Neutrophil (primary cell): ENCODE data around the gene CDK11A.
"Not testable (repeated sequence)": the region's sequence is repeated elsewhere in the genome, so short reads cannot be mapped to it uniquely, and the experiment has no call there.

Source experiments
- H3K27ac ChIP-seq: fragments of 200-600 bp; sonication (generic); 2 replicates; pipeline ENCODE4 v1.5.1; 2016; ENCODE audit warnings: mild to moderate bottlenecking, moderate library complexity
- H3K27me3 ChIP-seq: fragments of 200-600 bp; sonication (generic); 2 replicates; pipeline ENCODE4 v1.6.0; 2016; ENCODE audit warnings: mild to moderate bottlenecking
- H3K36me3 ChIP-seq: fragments of 200-600 bp; sonication (generic); 2 replicates; pipeline ENCODE4 v1.5.1; 2017
- H3K4me1 ChIP-seq, 2 experiments: fragments of 200-600 bp in 1 of 2; sonication (generic) in 1 of 2; 1 replicate in 1 of 2; 2 replicates in 1 of 2; pipeline versions ENCODE4 v1.5.1 to v1.6.1; 2013 to 2016; ENCODE audit warnings: low read depth in 1 of 2, low read length in 1 of 2, mild to moderate bottlenecking in 1 of 2, moderate library complexity in 1 of 2; ENCODE audit not compliant: control insufficient read depth in 1 of 2, insufficient read depth in 1 of 2
- H3K4me3 ChIP-seq, 2 experiments: fragments of 200-600 bp in 1 of 2; sonication (generic) in 1 of 2; 1 replicate in 1 of 2; 2 replicates in 1 of 2; pipeline ENCODE4 v1.5.1; 2013 to 2016; ENCODE audit warnings: low read depth in 1 of 2, low read length in 1 of 2, mild to moderate bottlenecking in 1 of 2, moderate library complexity in 1 of 2
- H3K9me3 ChIP-seq: fragments of 200-600 bp; sonication (generic); 2 replicates; pipeline ENCODE4 v1.5.1; 2016
- TF ChIP-seq, protein P1 (sequence below): fragments of 200-600 bp; sonication (generic); IDR thresholded peaks from 2 replicates; pipeline ENCODE4 v1.5.1; 2016; ENCODE audit warnings: antibody characterized with exemption

Gene CDK11A

DNA sequence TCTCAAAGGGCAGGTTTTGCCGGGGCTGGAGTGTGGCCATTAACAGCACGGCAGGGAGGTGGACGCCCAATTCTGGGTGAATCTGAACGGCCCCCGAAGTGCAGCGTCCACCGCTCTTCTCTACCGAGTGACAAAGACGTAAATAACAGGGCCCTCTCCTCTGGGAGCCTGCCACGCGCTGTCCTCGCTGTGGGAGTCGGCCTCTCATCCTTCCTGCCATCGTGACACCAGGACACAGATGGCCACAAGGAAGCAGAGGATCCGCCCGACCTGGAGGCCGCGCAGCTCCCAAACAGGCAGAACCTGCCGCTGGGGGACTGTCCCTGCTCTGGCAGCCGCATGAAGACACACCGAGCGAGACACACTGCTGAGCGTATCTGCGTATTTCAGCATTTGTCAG is 53.3 kb downstream of the CDK11A start:
- Histone ChIP-seq H3K27me3 (no peaks in the 10 kb centered on the region), H3K4me3 (no peak overlapping the region), H3K4me1 (peaks cover 0 to 5% of the 10 kb centered on the region in 2 experiments), H3K27ac (no peak overlapping the region), H3K36me3 (peaks cover 70% of the 10 kb centered on the region), H3K9me3 (no peaks in the 10 kb centered on the region)
- TF ChIP-seq, protein P1, sequence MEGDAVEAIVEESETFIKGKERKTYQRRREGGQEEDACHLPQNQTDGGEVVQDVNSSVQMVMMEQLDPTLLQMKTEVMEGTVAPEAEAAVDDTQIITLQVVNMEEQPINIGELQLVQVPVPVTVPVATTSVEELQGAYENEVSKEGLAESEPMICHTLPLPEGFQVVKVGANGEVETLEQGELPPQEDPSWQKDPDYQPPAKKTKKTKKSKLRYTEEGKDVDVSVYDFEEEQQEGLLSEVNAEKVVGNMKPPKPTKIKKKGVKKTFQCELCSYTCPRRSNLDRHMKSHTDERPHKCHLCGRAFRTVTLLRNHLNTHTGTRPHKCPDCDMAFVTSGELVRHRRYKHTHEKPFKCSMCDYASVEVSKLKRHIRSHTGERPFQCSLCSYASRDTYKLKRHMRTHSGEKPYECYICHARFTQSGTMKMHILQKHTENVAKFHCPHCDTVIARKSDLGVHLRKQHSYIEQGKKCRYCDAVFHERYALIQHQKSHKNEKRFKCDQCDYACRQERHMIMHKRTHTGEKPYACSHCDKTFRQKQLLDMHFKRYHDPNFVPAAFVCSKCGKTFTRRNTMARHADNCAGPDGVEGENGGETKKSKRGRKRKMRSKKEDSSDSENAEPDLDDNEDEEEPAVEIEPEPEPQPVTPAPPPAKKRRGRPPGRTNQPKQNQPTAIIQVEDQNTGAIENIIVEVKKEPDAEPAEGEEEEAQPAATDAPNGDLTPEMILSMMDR: no peak

DNA sequence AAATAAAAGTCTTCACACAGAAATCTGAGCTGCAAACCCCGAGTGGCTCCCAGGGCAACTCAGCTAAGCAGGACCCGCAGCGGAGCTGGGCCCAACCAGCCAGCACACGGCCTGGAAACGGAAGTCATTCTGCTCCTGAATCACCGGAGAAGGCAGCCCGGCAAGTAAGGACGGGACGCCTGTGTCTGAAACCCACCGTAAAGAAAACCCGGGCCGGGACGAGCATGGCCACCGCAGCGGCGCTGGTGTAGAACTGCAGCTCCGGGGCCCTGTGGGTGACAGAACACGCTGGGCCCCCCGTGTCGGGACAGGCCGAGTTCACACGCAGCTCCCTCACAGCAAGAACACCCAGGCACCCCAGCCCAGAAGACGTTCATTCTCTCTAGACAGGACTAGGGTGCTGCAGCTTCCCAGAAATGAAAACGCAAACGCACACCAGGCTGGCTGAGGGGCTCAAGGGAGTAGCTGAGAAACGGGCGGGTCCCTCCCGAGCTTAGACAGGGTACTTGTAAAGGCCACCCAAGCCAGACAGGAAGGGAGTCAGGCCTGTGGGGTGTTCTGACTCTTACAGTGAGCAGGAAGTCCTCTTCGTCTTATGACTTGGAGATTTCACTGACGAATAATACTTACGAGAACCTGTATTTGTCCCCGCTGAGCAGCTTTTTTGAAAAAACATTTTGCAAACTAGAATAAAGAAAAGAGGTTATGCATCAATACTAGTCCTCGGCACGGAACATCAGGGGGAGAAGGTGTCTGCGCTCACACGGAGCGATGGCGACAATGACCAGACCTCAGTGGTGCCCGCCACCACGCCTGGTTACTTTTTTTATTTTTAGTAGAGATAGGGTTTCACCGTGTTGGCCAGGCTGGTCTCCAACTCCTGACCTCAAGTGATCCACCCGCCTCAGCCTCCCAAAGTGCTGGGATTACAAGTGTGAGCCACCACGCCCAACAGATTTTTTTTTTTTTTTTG is 54.4 kb downstream of the CDK11A start:
- H3K27me3 ChIP-seq: no peaks in the 10 kb centered on the region
- no peaks in the 10 kb centered on the region for H3K9me3 ChIP-seq
- TF ChIP-seq, protein P1: no peak
- no peak overlapping the region for H3K27ac ChIP-seq
- no peak overlapping the region for H3K4me3 ChIP-seq
- H3K4me1 ChIP-seq: peaks cover 0 to 5% of the 10 kb centered on the region in 2 experiments
- H3K36me3 ChIP-seq: peaks cover 76% of the 10 kb centered on the region

DNA sequence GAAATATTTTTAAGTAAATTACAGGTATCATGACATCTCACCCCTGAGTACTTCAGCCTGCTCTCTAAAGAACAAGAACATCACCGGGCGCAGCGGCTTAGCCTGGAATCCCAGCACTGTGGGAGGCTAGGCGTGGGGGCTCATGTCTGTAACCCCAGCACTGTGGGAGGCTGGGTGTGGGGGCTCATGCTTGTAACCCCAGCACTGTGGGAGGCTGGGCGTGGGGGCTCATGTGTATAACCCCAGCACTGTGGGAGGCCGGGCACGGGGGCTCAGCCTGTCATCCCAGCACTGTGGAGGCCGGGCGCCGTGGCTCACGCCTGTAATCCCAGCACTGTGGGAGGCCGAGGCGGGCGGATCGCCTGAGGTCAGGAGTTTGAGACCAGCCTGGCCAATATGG is 57.6 kb downstream of the CDK11A start:
- no peak overlapping the region for H3K4me3 ChIP-seq
- TF ChIP-seq, protein P1: no peak
- no peaks in the 10 kb centered on the region for H3K27me3 ChIP-seq
- peaks cover 11 to 16% of the 10 kb centered on the region in 2 experiments for H3K4me1 ChIP-seq
- no peak overlapping the region for H3K27ac ChIP-seq
- no peaks in the 10 kb centered on the region for H3K9me3 ChIP-seq
- H3K36me3 ChIP-seq: peaks cover 65% of the 10 kb centered on the region

DNA sequence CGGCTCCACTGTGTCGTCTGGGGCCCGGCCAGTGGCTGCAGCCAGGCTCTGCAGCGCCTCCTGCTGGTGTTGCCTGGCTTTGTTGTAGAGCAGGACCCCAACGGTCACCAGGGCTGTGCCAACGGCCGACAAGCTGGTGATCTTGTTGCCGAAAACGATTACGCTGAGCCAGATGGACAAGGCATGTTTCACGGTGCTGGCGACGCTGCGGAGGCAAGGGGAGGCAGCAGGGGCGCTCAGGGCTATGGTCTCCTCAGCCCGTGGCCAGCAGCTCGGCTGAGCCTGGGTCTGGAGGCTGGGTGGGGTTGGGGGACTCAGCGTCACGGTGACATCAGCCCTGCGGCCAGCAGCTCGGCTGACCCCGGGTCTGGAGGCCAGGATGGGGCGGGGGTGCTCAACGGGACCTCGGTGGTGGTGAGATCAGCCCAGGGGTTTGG is 58.3 kb downstream of the CDK11A start:
- Histone ChIP-seq H3K36me3 (peaks cover 58% of the 10 kb centered on the region), H3K27me3 (no peaks in the 10 kb centered on the region), H3K27ac (no peak overlapping the region), H3K9me3 (no peaks in the 10 kb centered on the region), H3K4me1 (peaks cover 11 to 16% of the 10 kb centered on the region in 2 experiments), H3K4me3 (no peak overlapping the region)
- TF ChIP-seq, protein P1: peak; percentile 44

DNA sequence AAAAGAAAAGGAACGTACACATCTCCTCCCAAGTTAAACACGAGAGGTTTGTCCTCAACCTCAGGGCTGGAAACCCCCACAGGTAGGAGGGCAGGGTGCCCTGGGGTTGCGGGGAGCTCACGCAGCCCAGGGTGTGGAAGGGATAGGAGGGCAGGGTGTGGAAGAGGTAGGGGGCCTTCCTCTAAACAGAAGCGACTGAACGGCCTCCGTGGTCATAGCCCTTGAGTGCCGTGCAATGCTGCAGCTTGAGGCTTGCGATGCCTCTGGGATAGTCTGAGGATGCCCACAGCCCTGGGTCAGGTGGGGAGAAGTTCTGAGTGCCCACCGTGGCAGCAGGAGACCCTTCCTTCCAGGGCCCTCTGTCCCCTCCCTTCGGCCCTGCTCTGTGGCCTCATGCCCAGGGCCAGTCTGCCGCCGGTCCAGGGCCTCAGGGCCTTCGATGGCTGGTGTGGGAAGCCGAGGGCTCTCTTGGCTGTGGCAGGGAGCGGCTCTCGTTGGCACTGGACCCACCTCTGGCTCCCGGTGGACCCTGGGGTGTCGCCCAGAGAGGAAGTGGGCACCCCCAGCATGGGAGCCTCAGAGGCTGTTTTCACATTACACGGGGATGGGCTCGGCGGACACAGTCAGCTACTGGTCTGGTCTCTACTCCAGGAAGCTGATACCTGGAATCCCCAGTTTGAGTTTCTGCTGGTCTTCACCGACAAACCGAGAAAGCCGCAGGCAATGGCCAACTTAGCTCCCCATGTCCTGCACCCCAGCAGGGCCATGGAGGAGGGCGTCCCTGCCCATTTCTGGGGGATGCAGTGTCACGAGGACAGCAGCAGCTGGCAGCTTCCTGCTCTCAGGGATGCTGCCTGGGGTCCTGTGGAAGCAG is 59.0 kb downstream of the CDK11A start:
- peaks cover 11 to 16% of the 10 kb centered on the region in 2 experiments for H3K4me1 ChIP-seq
- H3K27me3 ChIP-seq: no peaks in the 10 kb centered on the region
- H3K27ac ChIP-seq: no peak overlapping the region
- peaks cover 52% of the 10 kb centered on the region for H3K36me3 ChIP-seq
- H3K9me3 ChIP-seq: no peaks in the 10 kb centered on the region
- TF ChIP-seq, protein P1: no peak
- no peak overlapping the region for H3K4me3 ChIP-seq

DNA sequence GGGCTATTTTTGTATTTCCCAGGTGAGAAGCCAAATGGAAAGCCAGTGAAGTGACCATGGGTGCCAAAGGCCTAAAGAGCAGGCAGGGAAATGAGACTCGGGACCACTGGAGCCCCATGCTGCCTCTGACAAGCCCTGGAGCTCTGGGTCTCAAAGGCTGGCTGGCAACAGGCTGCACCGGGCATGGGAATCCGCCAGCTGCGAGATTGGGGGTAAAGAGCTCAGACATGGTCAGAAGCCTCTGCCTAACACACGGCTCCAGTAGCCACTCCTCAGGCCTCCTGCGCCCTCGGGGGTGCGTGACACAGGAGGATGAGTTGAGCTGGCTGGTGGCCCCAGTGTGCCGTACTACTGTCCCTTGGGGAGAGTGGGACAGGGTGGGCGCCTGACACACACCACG is 59.8 kb downstream of the CDK11A start:
- peaks cover 43% of the 10 kb centered on the region for H3K36me3 ChIP-seq
- H3K4me3 ChIP-seq, H3K27me3 ChIP-seq, H3K9me3 ChIP-seq, H3K27ac ChIP-seq: not testable (repeated sequence)
- H3K4me1 ChIP-seq: peaks cover 11 to 19% of the 10 kb centered on the region in 2 experiments

DNA sequence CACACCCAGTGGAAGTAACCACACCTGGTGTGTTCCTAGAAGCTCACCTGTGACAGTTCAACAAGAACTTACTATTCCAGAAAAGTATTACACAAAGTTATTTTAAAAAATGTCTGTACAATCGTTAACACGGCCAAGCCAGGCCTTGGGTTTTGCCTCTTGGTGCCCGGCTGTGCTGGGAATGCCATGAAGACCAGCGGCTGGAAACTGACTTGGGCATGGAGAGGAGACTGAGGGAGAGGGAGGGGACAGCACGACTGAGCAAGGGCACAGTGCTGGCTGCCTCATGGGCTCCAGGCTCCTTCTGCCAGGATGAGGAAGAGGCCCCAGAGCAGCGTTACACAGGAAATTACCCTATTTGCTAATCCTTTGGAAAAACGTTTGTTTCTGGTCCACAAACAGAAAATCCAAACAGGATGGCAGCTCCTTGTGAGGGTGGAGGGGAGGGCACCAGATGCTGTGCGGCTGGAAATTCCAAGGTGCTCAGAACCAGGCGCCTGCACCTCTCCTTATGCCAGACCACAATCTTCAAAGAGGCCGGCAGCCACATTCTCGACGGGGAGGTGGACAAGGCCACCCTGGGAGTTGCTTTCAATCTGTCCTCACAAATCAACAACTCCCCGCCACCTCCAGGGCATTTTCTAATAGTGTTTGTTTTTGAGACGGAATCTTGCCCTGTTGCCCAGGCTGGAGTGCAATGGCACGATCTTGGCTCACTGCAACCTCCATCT is 61.2 kb downstream of the CDK11A start:
- H3K9me3 ChIP-seq, H3K4me3 ChIP-seq, H3K27me3 ChIP-seq: not testable (repeated sequence)
- Histone ChIP-seq H3K36me3 (peaks cover 31% of the 10 kb centered on the region), H3K4me1 (peaks cover 11 to 21% of the 10 kb centered on the region in 2 experiments), H3K27ac (peak overlapping the region; percentile 55)
